HG03565 (cell line): Measurements from ENCODE around the gene MAGEB16.

Experiments used
- ATAC-seq: cut with Tn5 transposase; IDR thresholded peaks from one replicate; pipeline ENCODE4 v1.9.1; 2021; ENCODE audit warnings: mild to moderate bottlenecking, moderate library complexity; ENCODE audit not compliant: unreplicated experiment

Gene MAGEB16

DNA sequence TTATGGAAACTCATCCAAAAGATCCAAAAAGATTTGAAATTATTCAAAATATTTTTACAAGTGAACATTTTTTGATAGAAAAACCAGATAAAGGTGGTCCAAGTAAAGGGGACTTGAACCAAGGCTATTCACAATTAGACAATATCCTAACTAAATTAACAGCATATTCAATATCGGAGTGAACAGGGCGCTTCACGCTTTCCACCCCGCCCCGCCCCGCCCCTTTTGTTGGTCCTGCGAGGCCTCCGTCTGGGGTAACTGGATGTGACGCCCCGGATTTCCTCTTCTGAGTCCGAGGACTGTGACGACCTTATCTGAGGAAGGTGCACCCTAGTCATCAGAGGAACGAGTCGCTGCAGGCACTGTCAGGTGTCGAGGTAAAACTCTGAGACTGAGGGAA lies at the start of gene MAGEB16:
Gene MAGEB16 (plus strand): TSS at position 301 of the 400 bp plus-strand sequence. CDS start 3,855 bp downstream, outside the sequence.
- ATAC-seq, result no peak

GRCh38 chrX:35773958-35774564 lies 24.1 kb upstream of the MAGEB16 start:
- no peak for ATAC-seq

DNA sequence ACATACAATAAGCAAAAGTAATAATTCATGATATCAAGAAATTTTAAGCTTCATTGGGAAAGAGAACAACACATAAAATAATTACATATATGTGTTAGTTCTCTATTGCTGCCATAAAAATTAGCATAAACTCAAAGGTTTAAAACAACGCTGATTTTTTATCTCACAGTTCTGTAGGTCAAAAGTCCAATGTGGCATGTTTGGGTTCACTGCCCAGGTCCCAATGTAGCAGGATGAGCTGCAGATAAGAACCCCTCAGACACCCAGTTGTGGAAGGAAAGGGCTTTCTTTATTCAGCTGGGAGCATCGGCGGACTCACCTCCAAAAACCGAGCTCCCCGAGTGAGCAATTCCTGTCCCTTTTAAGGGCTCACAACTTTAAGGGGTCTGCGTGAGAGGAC lies 13.1 kb upstream of the MAGEB16 start:
- ATAC-seq, result no peak

GRCh38 chrX:35786271-35786670 lies 11.9 kb upstream of the MAGEB16 start:
- ATAC-seq, result no peak

DNA sequence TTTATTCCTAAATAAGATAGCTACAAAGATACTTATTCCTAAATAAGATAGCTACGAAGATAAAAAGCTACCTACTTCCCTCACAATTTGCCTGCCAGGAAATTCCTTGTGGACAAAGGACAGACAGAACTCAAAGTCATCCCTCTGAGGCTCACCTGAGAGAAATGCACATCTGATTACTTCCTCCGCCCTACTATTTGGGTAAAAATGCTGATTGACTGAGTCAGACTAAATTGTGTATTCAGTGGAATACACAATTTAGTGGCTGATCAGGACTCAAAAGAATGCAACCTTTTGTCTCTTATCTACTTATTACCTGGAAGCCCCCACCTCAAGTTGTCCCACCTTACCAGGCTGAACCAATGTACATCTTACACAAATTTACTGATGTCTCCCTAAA lies 10.3 kb upstream of the MAGEB16 start:
- no peak for ATAC-seq

DNA sequence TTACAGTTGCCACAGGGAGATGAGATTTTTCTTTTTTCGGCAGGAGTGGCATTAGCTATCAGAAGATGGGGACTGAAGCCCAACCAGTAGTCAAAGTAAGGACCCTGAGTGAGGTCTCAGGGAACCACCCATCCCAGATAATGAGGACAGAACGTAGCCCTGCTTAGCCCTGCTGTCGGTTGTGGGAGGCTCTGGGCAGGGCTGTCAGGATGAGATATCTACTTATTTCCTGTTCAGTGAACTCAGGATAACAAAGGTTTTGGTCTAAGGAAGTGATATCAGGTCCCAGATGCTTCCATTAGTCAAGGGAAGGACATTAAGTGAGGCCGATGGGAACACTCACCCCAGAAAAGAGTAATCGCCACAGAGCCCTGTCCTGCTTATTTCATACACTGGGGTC lies 2.3 kb downstream of the MAGEB16 start:
- no peak for ATAC-seq

DNA sequence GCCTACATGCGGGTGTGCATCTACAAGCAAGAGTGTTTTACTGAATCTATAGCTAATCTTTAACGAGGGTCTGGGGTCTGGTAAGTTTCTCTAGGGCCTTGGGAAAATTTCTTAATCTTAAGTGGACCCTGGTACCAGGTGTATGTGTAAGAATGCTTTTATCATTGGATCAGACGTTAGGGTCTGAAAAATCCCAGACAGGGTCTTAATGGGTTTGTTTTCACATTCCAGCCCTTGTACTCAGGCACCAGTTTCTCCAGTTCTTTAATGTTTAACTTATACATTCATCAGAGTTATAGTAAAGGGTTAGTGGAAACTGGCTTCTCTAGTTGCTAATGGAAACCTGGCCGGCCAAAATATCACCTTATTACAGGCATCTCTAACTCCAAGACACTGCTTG lies 11.6 kb downstream of the MAGEB16 start:
- ATAC-seq, result no peak

- ATAC-seq, result no peak
These were observed 21.1 kb downstream of the MAGEB16 start for GRCh38 chrX:35819241-35819640.

GRCh38 chrX:35826503-35826902 lies 28.4 kb downstream of the MAGEB16 start:
- ATAC-seq, result no peak

DNA sequence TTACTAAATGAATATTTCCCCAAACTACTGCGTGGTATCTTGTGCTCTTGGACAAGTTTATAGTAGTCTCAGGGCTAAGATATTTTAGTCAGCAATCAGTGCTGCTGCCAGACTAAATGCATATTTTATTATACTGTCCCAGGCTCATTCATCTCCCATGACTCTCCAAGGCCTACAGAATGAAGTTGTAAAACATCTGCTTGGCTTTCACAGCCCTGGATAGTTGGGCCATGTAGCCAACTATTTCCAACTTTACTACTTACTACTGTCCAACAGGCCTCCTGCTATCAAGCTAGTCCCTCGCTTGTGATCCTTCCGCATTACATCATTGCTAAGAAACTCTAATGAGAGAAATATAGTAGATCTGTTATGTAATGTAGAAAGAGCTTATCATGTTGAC lies 31.4 kb downstream of the MAGEB16 start:
- ATAC-seq, result no peak

DNA sequence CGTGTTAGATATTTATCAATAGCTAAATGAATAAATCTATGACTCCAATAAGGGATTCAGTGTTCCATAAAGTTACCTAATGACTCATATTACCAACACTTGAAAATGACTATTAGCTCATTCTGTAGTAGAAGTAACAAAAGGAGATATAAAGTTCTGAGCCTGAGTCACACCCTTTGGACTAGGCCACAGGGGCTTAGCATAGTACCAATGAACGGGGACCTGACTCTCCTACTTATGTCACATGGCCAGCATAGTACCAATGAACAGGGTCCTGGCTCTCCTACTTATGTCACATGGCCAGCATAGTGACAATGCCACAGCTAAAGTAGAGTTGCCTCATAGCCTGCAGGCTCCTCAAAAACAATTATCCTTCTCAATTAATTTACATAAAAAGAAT lies 43.7 kb downstream of the MAGEB16 start:
- no peak for ATAC-seq

- ATAC-seq, result no peak
These were observed 44.5 kb downstream of the MAGEB16 start for GRCh38 chrX:35842674-35843073.

GRCh38 chrX:35847736-35848135 lies 49.6 kb downstream of the MAGEB16 start:
- no peak for ATAC-seq
